Muscle layer of duodenum (tissue), 2 donors: ENCODE measurements around the gene PCYT1A.

Experiments used
- H3K27ac ChIP-seq: one replicate; pipeline ENCODE4 v1.7.0; 2013; ENCODE audit warnings: mild to moderate bottlenecking, low read length
- H3K27me3 ChIP-seq: one replicate; pipeline ENCODE4 v1.7.0; 2013; ENCODE audit warnings: low read depth, mild to moderate bottlenecking, control low read depth, low read length
- H3K36me3 ChIP-seq, 2 donors: one replicate each; pipeline ENCODE4 v1.7.0; 2013; ENCODE audit warnings: low read length in 2 of 2, control low read depth in 1 of 2, mild to moderate bottlenecking in 1 of 2; ENCODE audit not compliant: insufficient read depth in 2 of 2, control insufficient read depth in 1 of 2
- H3K4me1 ChIP-seq, 2 donors: one replicate each; pipeline ENCODE4 v1.7.0; 2013; ENCODE audit warnings: low read length in 2 of 2, mild to moderate bottlenecking in 2 of 2, control low read depth in 1 of 2, moderate library complexity in 1 of 2; ENCODE audit not compliant: insufficient read depth in 2 of 2, control insufficient read depth in 1 of 2
- H3K4me3 ChIP-seq, 2 donors: one replicate each; pipeline ENCODE4 v1.7.0; 2013; ENCODE audit warnings: low read length in 2 of 2, low read depth in 1 of 2, mild to moderate bottlenecking in 1 of 2
- H3K9me3 ChIP-seq, 2 donors: one replicate each; pipeline ENCODE4 v1.7.0; 2013; ENCODE audit warnings: low read length in 2 of 2, control low read depth in 1 of 2, mild to moderate bottlenecking in 1 of 2; ENCODE audit not compliant: control insufficient read depth in 1 of 2
- donor health status: healthy.

Gene PCYT1A

GRCh38 chr3:196287440-196288140 lies at the start of gene PCYT1A:
PCYT1A (minus strand) TSS chr3:196287726; CDS start chr3:196270531, 17,195 bp downstream.
- Histone ChIP-seq H3K27ac (peak within 1 kb of the TSS; percentile 95), H3K27me3 (no peaks in the 10 kb centered on the region), H3K4me3 (peak within 1 kb of the TSS; percentile 93 to 98), H3K36me3 (no peaks in the 10 kb centered on the region), H3K4me1 (peaks cover 0 to 20% of the 10 kb centered on the region in 2 donors), H3K9me3 (no peaks in the 10 kb centered on the region)

GRCh38 chr3:196336319-196337145 lies 49.0 kb upstream of the PCYT1A start:
- Histone ChIP-seq H3K9me3 (peaks cover 0 to 5% of the 10 kb centered on the region in 2 donors), H3K27me3 (no peaks in the 10 kb centered on the region), H3K4me1 (no peaks in the 10 kb centered on the region), H3K4me3 (no peak overlapping the region), H3K27ac (no peak overlapping the region), H3K36me3 (no peaks in the 10 kb centered on the region)

GRCh38 chr3:196335503-196335948 lies 48.0 kb upstream of the PCYT1A start:
- no peaks in the 10 kb centered on the region for H3K36me3 ChIP-seq
- H3K4me1 ChIP-seq = no peaks in the 10 kb centered on the region
- no peaks in the 10 kb centered on the region for H3K27me3 ChIP-seq
- H3K4me3 ChIP-seq = no peak overlapping the region
- H3K27ac ChIP-seq = no peak overlapping the region
- H3K9me3 ChIP-seq = peaks cover 0 to 5% of the 10 kb centered on the region in 2 donors

- H3K36me3 ChIP-seq = no peaks in the 10 kb centered on the region
Observed at GRCh38 chr3:196334982-196335381, 47.5 kb upstream of the PCYT1A start.

GRCh38 chr3:196332168-196332567 lies 44.6 kb upstream of the PCYT1A start:
- H3K36me3 ChIP-seq = no peaks in the 10 kb centered on the region
- H3K9me3 ChIP-seq = no peaks in the 10 kb centered on the region
- H3K27me3 ChIP-seq = no peaks in the 10 kb centered on the region
- H3K4me1 ChIP-seq = no peaks in the 10 kb centered on the region
- no peak overlapping the region for H3K27ac ChIP-seq
- no peak overlapping the region for H3K4me3 ChIP-seq

More at GRCh38 chr3:196334982-196335381, 47.5 kb upstream of the PCYT1A start:
- Histone ChIP-seq H3K27ac (no peak overlapping the region), H3K4me3 (no peak overlapping the region), H3K4me1 (no peaks in the 10 kb centered on the region), H3K9me3 (peaks cover 0 to 5% of the 10 kb centered on the region in 2 donors), H3K27me3 (no peaks in the 10 kb centered on the region)

- Histone ChIP-seq H3K36me3 (no peaks in the 10 kb centered on the region), H3K4me1 (no peaks in the 10 kb centered on the region)
Observed at GRCh38 chr3:196327405-196327804, 39.9 kb upstream of the PCYT1A start.

GRCh38 chr3:196326936-196327335 lies 39.4 kb upstream of the PCYT1A start:
- H3K36me3 ChIP-seq = no peaks in the 10 kb centered on the region
- H3K4me3 ChIP-seq = no peak overlapping the region
- no peaks in the 10 kb centered on the region for H3K9me3 ChIP-seq
- no peaks in the 10 kb centered on the region for H3K4me1 ChIP-seq
- H3K27ac ChIP-seq = no peak overlapping the region
- no peaks in the 10 kb centered on the region for H3K27me3 ChIP-seq

More at GRCh38 chr3:196327405-196327804, 39.9 kb upstream of the PCYT1A start:
- no peaks in the 10 kb centered on the region for H3K27me3 ChIP-seq
- no peaks in the 10 kb centered on the region for H3K9me3 ChIP-seq
- H3K4me3 ChIP-seq = no peak overlapping the region
- no peak overlapping the region for H3K27ac ChIP-seq

- H3K27ac ChIP-seq = no peak overlapping the region
- no peak overlapping the region for H3K4me3 ChIP-seq
- no peaks in the 10 kb centered on the region for H3K27me3 ChIP-seq
- H3K9me3 ChIP-seq = no peaks in the 10 kb centered on the region
- no peaks in the 10 kb centered on the region for H3K36me3 ChIP-seq
- H3K4me1 ChIP-seq = no peaks in the 10 kb centered on the region
Observed at GRCh38 chr3:196323691-196324090, 36.2 kb upstream of the PCYT1A start.

GRCh38 chr3:196323016-196323415 lies 35.5 kb upstream of the PCYT1A start:
- no peaks in the 10 kb centered on the region for H3K36me3 ChIP-seq
- no peaks in the 10 kb centered on the region for H3K27me3 ChIP-seq
- H3K27ac ChIP-seq = no peak overlapping the region
- H3K4me1 ChIP-seq = no peaks in the 10 kb centered on the region
- no peak overlapping the region for H3K4me3 ChIP-seq
- H3K9me3 ChIP-seq = no peaks in the 10 kb centered on the region

- H3K27me3 ChIP-seq = no peaks in the 10 kb centered on the region
- H3K36me3 ChIP-seq = no peaks in the 10 kb centered on the region
- H3K27ac ChIP-seq = no peak overlapping the region
- no peak overlapping the region for H3K4me3 ChIP-seq
- no peaks in the 10 kb centered on the region for H3K9me3 ChIP-seq
- no peaks in the 10 kb centered on the region for H3K4me1 ChIP-seq
Observed at GRCh38 chr3:196321162-196321561, 33.6 kb upstream of the PCYT1A start.

- Histone ChIP-seq H3K9me3 (no peaks in the 10 kb centered on the region), H3K4me3 (no peak overlapping the region), H3K4me1 (no peaks in the 10 kb centered on the region), H3K36me3 (no peaks in the 10 kb centered on the region), H3K27ac (no peak overlapping the region), H3K27me3 (no peaks in the 10 kb centered on the region)
Observed at GRCh38 chr3:196320137-196320536, 32.6 kb upstream of the PCYT1A start.
